SK-N-MC (cell line): ENCODE measurements around the gene MTFP1.

Source experiments
- EZH2 ChIP-seq: fragments of 200-600 bp; sonication (generic); IDR thresholded peaks from one replicate; pipeline ENCODE4 v1.6.1; 2017; ENCODE audit warnings: antibody characterized with exemption
- POLR2AphosphoS5 ChIP-seq: IDR thresholded peaks from 2 replicates; pipeline ENCODE4 v1.6.1; 2012; ENCODE audit warnings: mild to moderate bottlenecking, low read depth, low read length, borderline replicate concordance

DNA sequence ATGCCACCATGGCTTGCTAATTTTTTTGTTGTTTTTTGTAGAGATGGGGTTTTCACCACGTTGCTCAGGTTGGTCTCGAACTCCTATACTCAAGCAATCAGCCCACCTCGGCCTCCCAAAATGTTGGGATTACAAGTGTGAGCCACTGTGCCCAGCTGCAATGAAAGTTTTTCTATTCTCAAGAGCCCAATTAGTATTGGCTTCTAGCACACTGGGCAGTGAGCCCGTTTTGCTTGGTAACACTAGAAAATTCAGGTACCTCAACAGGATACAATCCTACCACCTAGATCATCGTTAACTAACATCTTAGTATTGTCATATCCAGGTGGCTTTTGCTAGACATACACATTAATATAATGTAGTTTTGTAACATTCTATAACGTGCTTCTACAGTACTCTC, 27.3 kb downstream of the MTFP1 start:
- TF ChIP-seq POLR2AphosphoS5 (no peak), EZH2 (no peak)
